C4-2B (cell line): ENCODE data around the gene ALDOA.

Experiments
- H3K27ac ChIP-seq: fragments of 450-650 bp; 2 replicates; pipeline ENCODE4 v1.5.1; 2017
- ZFX ChIP-seq: fragments of 450-650 bp; IDR thresholded peaks from 2 replicates; pipeline ENCODE4 v1.6.1; 2017
- TF ChIP-seq, protein P1 (sequence below): fragments of 450-650 bp; conservative IDR thresholded peaks from 2 replicates; pipeline ENCODE4 v1.5.1; 2017; ENCODE audit warnings: mild to moderate bottlenecking

Gene ALDOA

GRCh38 chr16:30046178-30046577 lies 19.4 kb upstream of the ALDOA start:
- H3K27ac ChIP-seq = no peak overlapping the region
- no peak for TF ChIP-seq ZFX
- TF ChIP-seq, protein P1, sequence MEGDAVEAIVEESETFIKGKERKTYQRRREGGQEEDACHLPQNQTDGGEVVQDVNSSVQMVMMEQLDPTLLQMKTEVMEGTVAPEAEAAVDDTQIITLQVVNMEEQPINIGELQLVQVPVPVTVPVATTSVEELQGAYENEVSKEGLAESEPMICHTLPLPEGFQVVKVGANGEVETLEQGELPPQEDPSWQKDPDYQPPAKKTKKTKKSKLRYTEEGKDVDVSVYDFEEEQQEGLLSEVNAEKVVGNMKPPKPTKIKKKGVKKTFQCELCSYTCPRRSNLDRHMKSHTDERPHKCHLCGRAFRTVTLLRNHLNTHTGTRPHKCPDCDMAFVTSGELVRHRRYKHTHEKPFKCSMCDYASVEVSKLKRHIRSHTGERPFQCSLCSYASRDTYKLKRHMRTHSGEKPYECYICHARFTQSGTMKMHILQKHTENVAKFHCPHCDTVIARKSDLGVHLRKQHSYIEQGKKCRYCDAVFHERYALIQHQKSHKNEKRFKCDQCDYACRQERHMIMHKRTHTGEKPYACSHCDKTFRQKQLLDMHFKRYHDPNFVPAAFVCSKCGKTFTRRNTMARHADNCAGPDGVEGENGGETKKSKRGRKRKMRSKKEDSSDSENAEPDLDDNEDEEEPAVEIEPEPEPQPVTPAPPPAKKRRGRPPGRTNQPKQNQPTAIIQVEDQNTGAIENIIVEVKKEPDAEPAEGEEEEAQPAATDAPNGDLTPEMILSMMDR = no peak

DNA sequence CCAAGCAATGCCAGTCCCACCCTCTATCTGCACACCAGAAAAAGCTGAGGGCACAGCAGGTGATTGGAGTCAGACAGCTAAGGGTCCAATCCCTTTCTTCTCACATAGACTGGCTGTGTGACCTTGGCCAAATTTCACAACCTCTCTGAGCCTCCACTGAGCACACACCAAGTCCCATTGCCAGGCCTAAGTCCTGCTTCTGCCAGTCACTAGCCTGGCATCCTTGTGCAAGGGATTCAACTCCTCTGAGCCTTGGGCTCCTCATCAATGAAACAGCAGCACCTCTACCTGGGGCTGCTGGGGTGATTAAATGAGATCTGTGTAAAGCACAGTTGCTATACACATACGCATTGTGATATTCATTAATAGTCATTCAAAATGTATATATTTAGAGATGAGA lies 19.0 kb upstream of the ALDOA start:
- TF ChIP-seq, protein P1 = no peak
- TF ChIP-seq ZFX = no peak
- H3K27ac ChIP-seq = no peak overlapping the region

DNA sequence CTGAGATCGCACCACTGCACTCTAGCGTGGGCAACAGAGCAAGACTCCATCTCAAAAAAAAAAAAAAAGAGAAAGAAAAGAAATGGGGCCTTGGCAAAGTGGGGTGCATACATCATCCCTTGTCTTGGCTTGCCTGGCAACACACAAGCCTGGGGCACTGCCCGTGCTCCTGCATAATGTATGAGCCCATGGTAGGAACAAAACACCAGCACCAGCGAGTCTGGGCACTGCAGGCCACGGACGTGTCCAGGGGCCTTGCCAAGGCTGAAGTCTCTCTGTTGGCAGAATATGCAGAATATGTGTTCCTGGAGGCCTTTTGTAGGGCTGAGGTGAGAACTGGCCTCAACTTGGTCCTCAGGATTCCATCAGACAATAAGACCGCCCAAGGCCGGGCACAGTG lies 15.7 kb upstream of the ALDOA start:
- H3K27ac ChIP-seq = no peak overlapping the region
- TF ChIP-seq, protein P1 = no peak
- no peak for TF ChIP-seq ZFX

- no peak overlapping the region; the same call in 1 of the 2 replicates for H3K27ac ChIP-seq
- TF ChIP-seq ZFX = no peak
- TF ChIP-seq, protein P1 = no peak
These were observed 14.0 kb upstream of the ALDOA start for GRCh38 chr16:30051518-30051917.

GRCh38 chr16:30052671-30053372 lies 12.7 kb upstream of the ALDOA start:
- no peak for TF ChIP-seq ZFX
- TF ChIP-seq, protein P1 = no peak
- H3K27ac ChIP-seq = peak overlapping the region; percentile 82

GRCh38 chr16:30053376-30054015 lies 12.1 kb upstream of the ALDOA start:
- H3K27ac ChIP-seq = peak overlapping the region; percentile 82
- TF ChIP-seq ZFX = no peak
- TF ChIP-seq, protein P1 = no peak

DNA sequence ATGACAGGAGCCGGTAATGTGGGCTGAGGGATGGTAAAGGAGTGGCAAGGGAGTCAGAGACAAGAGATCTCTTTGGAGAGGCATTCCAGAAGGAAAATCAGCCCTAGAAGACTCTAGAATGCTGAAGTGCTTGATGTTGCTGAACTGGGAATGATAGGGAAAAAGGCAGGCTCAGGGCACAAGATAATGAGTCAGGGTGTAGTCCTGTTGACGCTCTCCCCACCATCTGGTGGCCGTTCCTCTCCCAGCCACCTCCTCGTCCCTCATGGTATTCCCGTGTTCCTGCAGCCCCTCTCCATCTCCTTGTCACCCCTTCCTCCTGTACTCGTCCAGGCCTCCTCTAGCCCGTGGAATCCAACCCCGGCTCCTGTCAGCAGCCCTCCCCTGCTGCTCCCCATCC lies 11.1 kb upstream of the ALDOA start:
- TF ChIP-seq, protein P1 = no peak
- TF ChIP-seq ZFX = no peak
- H3K27ac ChIP-seq = no peak overlapping the region; the same call in 1 of the 2 replicates
